ENCODE data around the gene MIPOL1. TPM values are rescaled to one million over a fixed set of nuclear protein-coding genes. Genes with fewer than 3 reads are reported as not detected.

The MIPOL1 gene
- total and polyA plus RNA-seq, 2 of the 13 experiments (the other 11 are each of a cell fraction or from before 2014, with no cell fraction given): 8.6 to 34.2 TPM

DNA sequence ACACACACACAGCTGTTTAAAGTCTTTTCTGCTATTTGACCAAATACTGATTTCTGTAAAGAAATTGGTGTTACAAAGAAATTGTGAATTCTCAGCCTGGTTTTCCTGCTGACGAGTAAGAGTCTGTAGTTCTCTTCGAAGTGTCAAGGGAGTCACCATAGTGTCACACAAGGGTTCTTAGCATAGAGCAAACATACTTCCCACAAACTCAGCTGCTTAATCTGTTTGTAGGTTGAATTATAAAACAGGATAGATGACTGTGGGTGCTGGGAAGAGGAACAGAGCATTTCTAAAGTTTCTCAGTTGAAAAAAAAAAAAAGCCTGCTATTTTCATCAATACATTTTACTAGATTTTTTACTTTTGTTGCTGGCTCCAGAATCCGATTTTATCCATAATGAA, 314.4 kb downstream of the MIPOL1 start:
- no TSS peak for BruUV-seq (replicated peaks)
- in situ Hi-C loops (cut with HindIII; ENCODE audit: extremely low pct_ligation_motif_present, low pct_unique_long_range_greater_than_20kb): no loop called here

DNA sequence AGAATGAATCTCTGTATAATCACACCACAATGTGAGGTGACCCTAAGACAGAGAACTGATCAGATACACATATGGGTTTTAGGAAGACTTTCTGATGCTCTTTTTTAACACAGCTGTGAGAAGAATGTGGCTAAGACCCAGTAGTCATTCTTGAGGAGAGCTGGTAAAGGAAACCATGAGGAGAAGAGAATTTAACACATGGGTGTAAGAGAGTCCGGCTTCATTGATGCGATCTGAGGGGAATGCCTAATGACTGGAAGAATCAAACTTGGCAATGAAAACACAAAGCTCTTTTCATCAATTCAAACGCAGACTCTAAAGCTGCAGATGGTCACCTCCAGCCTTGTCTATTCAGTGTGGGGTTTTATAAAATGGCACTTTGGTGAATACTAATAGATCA, 318.0 kb downstream of the MIPOL1 start:
- ChIA-PET POLR2A (interaction anchor here (0.6 kb wide), 1 partner anchor 31 kb away, joined by 3 read pairs; no protein-coding TSS in a partner anchor), CTCF (ENCODE audit: low intra/inter-chr PET ratio, low total read pairs) (no interaction called here)
- 97% methylated on average over 3 of the region's 3 CpGs for WGBS (ENCODE audit: low lambda C conversion rate)
- Histone ChIP-seq H3K4me1 (ENCODE audit: insufficient read depth, low read length) (no peaks in the 10 kb centered on the region), H4K20me1 (ENCODE audit: insufficient read depth, low read length) (no peaks in the 10 kb centered on the region), H3K79me2 (ENCODE audit: insufficient read depth, low read length) (no peaks in the 10 kb centered on the region), H2AFZ (ENCODE audit: low read length) (no peak overlapping the region), H3K9ac (ENCODE audit: insufficient read depth, low read depth, low read length) (no peak overlapping the region), H3K36me3 (replicated peaks in 1 of 2; ENCODE audit: control insufficient read depth in 1 of 2, insufficient read depth in 2 of 2, low read length in 2 of 2) (no peaks in the 10 kb centered on the region), H3K27ac (ENCODE audit: extremely low read length, insufficient read depth, low read length) (no peak overlapping the region), H3K4me3 (replicated peaks in 1 of 3; ENCODE audit: insufficient read depth in 1 of 3, low read depth in 2 of 3, low read length in 3 of 3) (no peak overlapping the region), H3K27me3 (ENCODE audit: control insufficient read depth in 1 of 2, insufficient read depth in 2 of 2, low read length in 2 of 2) (no peaks in the 10 kb centered on the region), H3K4me2 (ENCODE audit: low read depth, low read length) (no peak overlapping the region), H3K9me3 (ENCODE audit: low read length) (no peaks in the 10 kb centered on the region)
- DNase-seq (ENCODE audit: low spot score): no peak
- no peak for TF ChIP-seq ZNF354B (CRISPR knock-in tag; IDR thresholded peaks at IDR 0.05)
- TF ChIP-seq, protein P1, sequence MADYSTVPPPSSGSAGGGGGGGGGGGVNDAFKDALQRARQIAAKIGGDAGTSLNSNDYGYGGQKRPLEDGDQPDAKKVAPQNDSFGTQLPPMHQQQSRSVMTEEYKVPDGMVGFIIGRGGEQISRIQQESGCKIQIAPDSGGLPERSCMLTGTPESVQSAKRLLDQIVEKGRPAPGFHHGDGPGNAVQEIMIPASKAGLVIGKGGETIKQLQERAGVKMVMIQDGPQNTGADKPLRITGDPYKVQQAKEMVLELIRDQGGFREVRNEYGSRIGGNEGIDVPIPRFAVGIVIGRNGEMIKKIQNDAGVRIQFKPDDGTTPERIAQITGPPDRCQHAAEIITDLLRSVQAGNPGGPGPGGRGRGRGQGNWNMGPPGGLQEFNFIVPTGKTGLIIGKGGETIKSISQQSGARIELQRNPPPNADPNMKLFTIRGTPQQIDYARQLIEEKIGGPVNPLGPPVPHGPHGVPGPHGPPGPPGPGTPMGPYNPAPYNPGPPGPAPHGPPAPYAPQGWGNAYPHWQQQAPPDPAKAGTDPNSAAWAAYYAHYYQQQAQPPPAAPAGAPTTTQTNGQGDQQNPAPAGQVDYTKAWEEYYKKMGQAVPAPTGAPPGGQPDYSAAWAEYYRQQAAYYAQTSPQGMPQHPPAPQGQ (CRISPR knock-in tag; IDR thresholded peaks at IDR 0.05; ENCODE audit: borderline replicate concordance): no peak
- TF ChIP-seq, protein P2, sequence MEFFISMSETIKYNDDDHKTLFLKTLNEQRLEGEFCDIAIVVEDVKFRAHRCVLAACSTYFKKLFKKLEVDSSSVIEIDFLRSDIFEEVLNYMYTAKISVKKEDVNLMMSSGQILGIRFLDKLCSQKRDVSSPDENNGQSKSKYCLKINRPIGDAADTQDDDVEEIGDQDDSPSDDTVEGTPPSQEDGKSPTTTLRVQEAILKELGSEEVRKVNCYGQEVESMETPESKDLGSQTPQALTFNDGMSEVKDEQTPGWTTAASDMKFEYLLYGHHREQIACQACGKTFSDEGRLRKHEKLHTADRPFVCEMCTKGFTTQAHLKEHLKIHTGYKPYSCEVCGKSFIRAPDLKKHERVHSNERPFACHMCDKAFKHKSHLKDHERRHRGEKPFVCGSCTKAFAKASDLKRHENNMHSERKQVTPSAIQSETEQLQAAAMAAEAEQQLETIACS (CRISPR knock-in tag; IDR thresholded peaks at IDR 0.05): no peak
- TF ChIP-seq KLF16 (CRISPR knock-in tag; IDR thresholded peaks at IDR 0.05): no peak
- TF ChIP-seq IRX3 (CRISPR knock-in tag; IDR thresholded peaks at IDR 0.05; ENCODE audit: borderline replicate concordance, low read depth): no peak
- TF ChIP-seq ZNF382 (CRISPR knock-in tag; IDR thresholded peaks at IDR 0.05; ENCODE audit: borderline replicate concordance): no peak
- no peak for TF ChIP-seq ZNF33B (CRISPR knock-in tag; IDR thresholded peaks at IDR 0.05)
- intact Hi-C loops (cut with micrococcal nuclease; ENCODE audit: unreplicated experiment) (no loop called here), in situ Hi-C loops (cut with HindIII; ENCODE audit: extremely low pct_ligation_motif_present, low pct_unique_long_range_greater_than_20kb) (no loop called here)
- ATAC-seq: no peak
- BruUV-seq (replicated peaks): no TSS peak
- no peak for FAIRE-seq

More for the DNA sequence above, 314.4 kb downstream of the MIPOL1 start:
- H3K9ac ChIP-seq (ENCODE audit: insufficient read depth, low read depth, low read length): no peak overlapping the region
- POLR2A ChIA-PET: no interaction called here
- no peak overlapping the region for H2AFZ ChIP-seq (ENCODE audit: low read length)
- CTCF ChIA-PET (ENCODE audit: low intra/inter-chr PET ratio, low total read pairs): no interaction called here
- H3K36me3 ChIP-seq (replicated peaks in 1 of 2; ENCODE audit: control insufficient read depth in 1 of 2, insufficient read depth in 2 of 2, low read length in 2 of 2): no peaks in the 10 kb centered on the region
- no peaks in the 10 kb centered on the region for H3K9me3 ChIP-seq (ENCODE audit: low read length)
- DNase-seq (ENCODE audit: low spot score): no peak
- intact Hi-C loops (cut with micrococcal nuclease; ENCODE audit: unreplicated experiment): no loop called here
- FAIRE-seq: no peak
- H3K27ac ChIP-seq (ENCODE audit: extremely low read length, insufficient read depth, low read length): no peak overlapping the region
- H3K4me2 ChIP-seq (ENCODE audit: low read depth, low read length): no peak overlapping the region
- no peaks in the 10 kb centered on the region for H3K79me2 ChIP-seq (ENCODE audit: insufficient read depth, low read length)
- no peak overlapping the region for H3K4me3 ChIP-seq (replicated peaks in 1 of 3; ENCODE audit: insufficient read depth in 1 of 3, low read depth in 2 of 3, low read length in 3 of 3)
- 97% methylated on average over 3 of the region's 3 CpGs for WGBS (ENCODE audit: low lambda C conversion rate)
- H3K27me3 ChIP-seq (ENCODE audit: control insufficient read depth in 1 of 2, insufficient read depth in 2 of 2, low read length in 2 of 2): no peaks in the 10 kb centered on the region
- TF ChIP-seq HOXA5 (CRISPR knock-in tag; IDR thresholded peaks at IDR 0.05): no peak
- TF ChIP-seq RORA (CRISPR knock-in tag; IDR thresholded peaks at IDR 0.05): no peak
- no peak for TF ChIP-seq TRIM24 (CRISPR knock-in tag; IDR thresholded peaks at IDR 0.05)
- TF ChIP-seq HOXA3 (CRISPR knock-in tag; IDR thresholded peaks at IDR 0.05): no peak
- TF ChIP-seq SRSF9 (IDR thresholded peaks at IDR 0.05; ENCODE audit: borderline replicate concordance, insufficient read depth, low read depth, low read length, poor library complexity, severe bottlenecking): no peak
- TF ChIP-seq, protein P3, sequence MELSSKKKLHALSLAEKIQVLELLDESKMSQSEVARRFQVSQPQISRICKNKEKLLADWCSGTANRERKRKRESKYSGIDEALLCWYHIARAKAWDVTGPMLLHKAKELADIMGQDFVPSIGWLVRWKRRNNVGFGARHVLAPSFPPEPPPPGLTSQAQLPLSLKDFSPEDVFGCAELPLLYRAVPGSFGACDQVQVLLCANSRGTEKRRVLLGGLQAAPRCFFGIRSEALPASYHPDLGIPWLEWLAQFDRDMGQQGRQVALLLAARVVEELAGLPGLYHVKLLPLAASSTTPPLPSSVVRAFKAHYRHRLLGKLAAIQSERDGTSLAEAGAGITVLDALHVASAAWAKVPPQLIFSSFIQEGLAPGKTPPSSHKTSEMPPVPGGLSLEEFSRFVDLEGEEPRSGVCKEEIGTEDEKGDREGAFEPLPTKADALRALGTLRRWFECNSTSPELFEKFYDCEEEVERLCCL (CRISPR knock-in tag; IDR thresholded peaks at IDR 0.05; ENCODE audit: borderline replicate concordance): no peak
- no peak for TF ChIP-seq FOXK2 (IDR thresholded peaks at IDR 0.05)
- no peaks in the 10 kb centered on the region for H4K20me1 ChIP-seq (ENCODE audit: insufficient read depth, low read length)
- ATAC-seq: no peak
- no peaks in the 10 kb centered on the region for H3K4me1 ChIP-seq (ENCODE audit: insufficient read depth, low read length)
